Activated B cell treated with CpG ODN at 0.5 μM for 24 hours (primary cell): ENCODE data around the gene CFAP299. TPM values are rescaled to one million over a fixed set of nuclear protein-coding genes. Genes with fewer than 3 reads are reported as not detected.
"Not testable (repeated sequence)": the region's sequence is repeated elsewhere in the genome, so short reads cannot be mapped to it uniquely, and the experiment has no call there.

Experiments used
- ATAC-seq: fragments of 200-7000 bp; cut with Tn5 transposase; one replicate; pipeline ENCODE4 v1.10.0; 2021; ENCODE audit warnings: low read depth, mild to moderate bottlenecking, moderate library complexity
- CTCF ChIA-PET: fragments of 350-600 bp; sonication (Branson Sonifier 250); formaldehyde crosslinking; loops from one replicate; lab custom pipeline; 2021; ENCODE audit warnings: antibody characterized with exemption; lab: Charles Lee
- POLR2A ChIA-PET: fragments of 350-600 bp; sonication (Branson Sonifier 250); formaldehyde crosslinking; loops from one replicate; lab custom pipeline; 2021; ENCODE audit warnings: antibody characterized with exemption; lab: Charles Lee
- DNase-seq: peaks from one replicate; pipeline ENCODE4 v3.0.0; 2022
- H3K27ac Mint-ChIP-seq: one replicate; pipeline ENCODE4 v1.8.0; 2020; ENCODE audit warnings: mixed read lengths
- H3K27me3 Mint-ChIP-seq: one replicate; pipeline ENCODE4 v1.8.0; 2021; ENCODE audit warnings: mixed read lengths
- H3K36me3 Mint-ChIP-seq: one replicate; pipeline ENCODE4 v1.8.0; 2021; ENCODE audit warnings: low read depth, mixed read lengths
- H3K4me1 Mint-ChIP-seq: one replicate; pipeline ENCODE4 v1.8.0; 2021; ENCODE audit warnings: mixed read lengths
- H3K4me3 Mint-ChIP-seq: one replicate; pipeline ENCODE4 v1.8.0; 2020; ENCODE audit warnings: mild to moderate bottlenecking, mixed read lengths
- H3K9me3 Mint-ChIP-seq: one replicate; pipeline ENCODE4 v1.8.0; 2020; ENCODE audit warnings: mixed read lengths
- CTCF ChIP-seq: fragments of 200-600 bp; IDR thresholded peaks from one replicate; pipeline ENCODE4 v1.8.0; 2022; ENCODE audit warnings: antibody characterized with exemption, mild to moderate bottlenecking
- intact Hi-C: fragments of 100-400 bp; cut with micrococcal nuclease; formaldehyde crosslinking; loops from one replicate; pipeline ENCODE4 v1.15.1; 2024
- total RNA-seq: library from RNA; stranded (reverse); gene quantifications from 2 replicates; pipeline ENCODE4 v1.2.3, GENCODE V29; 2022

The CFAP299 gene
- total RNA-seq, 1 donor from 2014 or later, result not detected

- no peaks in the 10 kb centered on the region for H3K27me3 Mint-ChIP-seq
- H3K36me3 Mint-ChIP-seq, result no peaks in the 10 kb centered on the region
- DNase-seq (no peak), ATAC-seq (no peak)
- ChIA-PET CTCF (no interaction called here), POLR2A (no interaction called here)
- H3K9me3 Mint-ChIP-seq, result no peaks in the 10 kb centered on the region
- intact Hi-C loops, result no loop called here
- no peak overlapping the region for H3K4me3 Mint-ChIP-seq
- no peaks in the 10 kb centered on the region for H3K4me1 Mint-ChIP-seq
- H3K27ac Mint-ChIP-seq, result no peak overlapping the region
- TF ChIP-seq CTCF, result no peak
Observed at GRCh38 chr4:80732010-80732409, 396.5 kb downstream of the CFAP299 start.

- TF ChIP-seq CTCF, result no peak
- no peak for DNase-seq
- ATAC-seq, result no peak
- Mint-ChIP-seq H3K4me3 (no peak overlapping the region), H3K36me3 (no peaks in the 10 kb centered on the region), H3K27ac (no peak overlapping the region), H3K4me1 (no peaks in the 10 kb centered on the region), H3K27me3 (no peaks in the 10 kb centered on the region), H3K9me3 (peaks cover 28% of the 10 kb centered on the region)
- CTCF ChIA-PET, result no interaction called here
- intact Hi-C loops, result no loop called here
- POLR2A ChIA-PET, result no interaction called here
Observed at GRCh38 chr4:80740375-80740774, 404.8 kb downstream of the CFAP299 start.

GRCh38 chr4:80749558-80749957, 414.0 kb downstream of the CFAP299 start:
- not testable (repeated sequence) for H3K27me3 Mint-ChIP-seq, DNase-seq

GRCh38 chr4:80751200-80751599, 415.7 kb downstream of the CFAP299 start:
- intact Hi-C loops, result no loop called here
- CTCF ChIA-PET, result no interaction called here
- Mint-ChIP-seq H3K4me3 (no peak overlapping the region), H3K9me3 (no peaks in the 10 kb centered on the region), H3K27ac (no peak overlapping the region), H3K36me3 (no peaks in the 10 kb centered on the region), H3K4me1 (peaks cover 8% of the 10 kb centered on the region), H3K27me3 (no peaks in the 10 kb centered on the region)
- POLR2A ChIA-PET, result no interaction called here
- TF ChIP-seq CTCF, result no peak
- ATAC-seq, result no peak
- DNase-seq, result no peak

More at GRCh38 chr4:80749558-80749957, 414.0 kb downstream of the CFAP299 start:
- H3K27ac Mint-ChIP-seq, H3K4me1 Mint-ChIP-seq, POLR2A ChIA-PET, H3K4me3 Mint-ChIP-seq, ATAC-seq, H3K9me3 Mint-ChIP-seq, CTCF ChIA-PET, intact Hi-C loops, H3K36me3 Mint-ChIP-seq: not testable (repeated sequence)

- Mint-ChIP-seq H3K27me3 (no peaks in the 10 kb centered on the region), H3K9me3 (peaks cover 3% of the 10 kb centered on the region), H3K4me3 (no peak overlapping the region), H3K4me1 (no peaks in the 10 kb centered on the region), H3K36me3 (no peaks in the 10 kb centered on the region), H3K27ac (no peak overlapping the region)
- no peak for DNase-seq
- no peak for ATAC-seq
- ChIA-PET CTCF (no interaction called here), POLR2A (no interaction called here)
- intact Hi-C loops, result no loop called here
- no peak for TF ChIP-seq CTCF
Observed at GRCh38 chr4:80767944-80768343, 432.4 kb downstream of the CFAP299 start.

GRCh38 chr4:80776168-80776567, 440.6 kb downstream of the CFAP299 start:
- ATAC-seq (no peak), DNase-seq (no peak)
- no peaks in the 10 kb centered on the region for H3K36me3 Mint-ChIP-seq
- ChIA-PET CTCF (no interaction called here), POLR2A (no interaction called here)
- no peak for TF ChIP-seq CTCF
- no peaks in the 10 kb centered on the region for H3K4me1 Mint-ChIP-seq
- no peak overlapping the region for H3K27ac Mint-ChIP-seq
- H3K27me3 Mint-ChIP-seq, result no peaks in the 10 kb centered on the region
- no peaks in the 10 kb centered on the region for H3K9me3 Mint-ChIP-seq
- no peak overlapping the region for H3K4me3 Mint-ChIP-seq
- intact Hi-C loops, result no loop called here
